Measurements from ENCODE around the gene SAPCD2. TPM values are rescaled to one million over a fixed set of nuclear protein-coding genes. Genes with fewer than 3 reads are reported as not detected.

Gene SAPCD2
- total and polyA plus RNA-seq, 9 of the 15 experiments (the other 6 are each of a cell fraction or from before 2014, with no cell fraction given) = 3.4 to 91.8 (median 18.8) TPM

GRCh38 chr9:137086531-137087408 lies 16.4 kb upstream of the SAPCD2 start, which contains the start of gene MAN1B1 (continued):
- no peak for TF ChIP-seq ZBTB40 (IDR thresholded peaks at IDR 0.05)
- TF ChIP-seq ZBTB40 (CRISPR knock-in tag; IDR thresholded peaks at IDR 0.05) = no peak
- peak; percentile 94 for TF ChIP-seq PKNOX1 (IDR thresholded peaks at IDR 0.05)
- TF ChIP-seq SETDB1 (IDR thresholded peaks at IDR 0.05; ENCODE audit: low read length) = peak; percentile 20
- TF ChIP-seq BRF1 (IDR thresholded peaks at IDR 0.05; ENCODE audit: borderline replicate concordance, extremely low read depth, insufficient read length) = no peak
- TF ChIP-seq UBTF (IDR thresholded peaks at IDR 0.05; ENCODE audit: borderline replicate concordance in 1 of 2, low read depth in 2 of 2, low read length in 2 of 2) = peak in 1 of 2 experiments; percentile 68; a peak in 1 of 4 replicates
- no peak for TF ChIP-seq BCOR (IDR thresholded peaks at IDR 0.05)
- no peak for TF ChIP-seq PRDM10 (IDR thresholded peaks at IDR 0.05; ENCODE audit: partially characterized antibody)
- TF ChIP-seq TRIM28 (IDR thresholded peaks at IDR 0.05) = no peak; the same call in 1 of the 2 replicates
- no peak for TF ChIP-seq ZNF699 (CRISPR knock-in tag; IDR thresholded peaks at IDR 0.05; ENCODE audit: insufficient replicate concordance)

All from K562 (cell line).